ENCODE data around the gene CABP4. TPM values are rescaled to one million over a fixed set of nuclear protein-coding genes. Genes with fewer than 3 reads are reported as not detected.
"Not testable (repeated sequence)": the region's sequence is repeated elsewhere in the genome, so short reads cannot be mapped to it uniquely, and the experiment has no call there.

CABP4 gene
- total RNA-seq, 4 donors from 2014 or later, result 0.67 to 1.9 TPM; not detected in 2

DNA sequence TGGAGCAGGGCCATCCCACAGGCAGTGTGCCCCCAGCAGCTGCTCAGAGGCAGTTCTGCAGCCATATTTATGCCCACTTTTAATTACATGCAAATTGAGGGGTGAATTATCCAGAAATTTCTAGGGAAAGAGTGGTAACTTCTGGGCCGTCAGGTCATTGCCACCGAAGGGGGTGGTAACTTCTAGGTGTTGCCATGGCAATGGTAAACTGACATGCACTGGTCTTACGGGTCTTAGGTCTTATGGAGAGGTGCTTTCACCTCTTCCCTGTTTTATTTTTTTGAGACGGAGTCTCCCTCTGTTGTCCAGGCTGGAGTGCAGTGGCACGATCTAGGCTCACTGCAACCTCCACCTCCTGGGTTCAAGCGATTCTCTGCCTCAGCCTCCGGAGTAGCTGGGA is 17.7 kb downstream of the CABP4 start:
- Histone ChIP-seq H3K4me3 (no peak overlapping the region), H3K4me1 (peaks cover 0 to 6% of the 10 kb centered on the region in 2 donors), H3K27ac (no peak overlapping the region), H3K36me3 (no peaks in the 10 kb centered on the region), H3K27me3 (no peaks in the 10 kb centered on the region), H3K9me3 (no peaks in the 10 kb centered on the region)
- DNase-seq, result no peak
- intact Hi-C loops (cut with DNase I; ENCODE audit: low total_unique reads), result no loop called here
- no peak for TF ChIP-seq POLR2A (IDR thresholded peaks at IDR 0.05)
- TF ChIP-seq, protein P1, sequence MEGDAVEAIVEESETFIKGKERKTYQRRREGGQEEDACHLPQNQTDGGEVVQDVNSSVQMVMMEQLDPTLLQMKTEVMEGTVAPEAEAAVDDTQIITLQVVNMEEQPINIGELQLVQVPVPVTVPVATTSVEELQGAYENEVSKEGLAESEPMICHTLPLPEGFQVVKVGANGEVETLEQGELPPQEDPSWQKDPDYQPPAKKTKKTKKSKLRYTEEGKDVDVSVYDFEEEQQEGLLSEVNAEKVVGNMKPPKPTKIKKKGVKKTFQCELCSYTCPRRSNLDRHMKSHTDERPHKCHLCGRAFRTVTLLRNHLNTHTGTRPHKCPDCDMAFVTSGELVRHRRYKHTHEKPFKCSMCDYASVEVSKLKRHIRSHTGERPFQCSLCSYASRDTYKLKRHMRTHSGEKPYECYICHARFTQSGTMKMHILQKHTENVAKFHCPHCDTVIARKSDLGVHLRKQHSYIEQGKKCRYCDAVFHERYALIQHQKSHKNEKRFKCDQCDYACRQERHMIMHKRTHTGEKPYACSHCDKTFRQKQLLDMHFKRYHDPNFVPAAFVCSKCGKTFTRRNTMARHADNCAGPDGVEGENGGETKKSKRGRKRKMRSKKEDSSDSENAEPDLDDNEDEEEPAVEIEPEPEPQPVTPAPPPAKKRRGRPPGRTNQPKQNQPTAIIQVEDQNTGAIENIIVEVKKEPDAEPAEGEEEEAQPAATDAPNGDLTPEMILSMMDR (IDR thresholded peaks at IDR 0.05), result no peak

DNA sequence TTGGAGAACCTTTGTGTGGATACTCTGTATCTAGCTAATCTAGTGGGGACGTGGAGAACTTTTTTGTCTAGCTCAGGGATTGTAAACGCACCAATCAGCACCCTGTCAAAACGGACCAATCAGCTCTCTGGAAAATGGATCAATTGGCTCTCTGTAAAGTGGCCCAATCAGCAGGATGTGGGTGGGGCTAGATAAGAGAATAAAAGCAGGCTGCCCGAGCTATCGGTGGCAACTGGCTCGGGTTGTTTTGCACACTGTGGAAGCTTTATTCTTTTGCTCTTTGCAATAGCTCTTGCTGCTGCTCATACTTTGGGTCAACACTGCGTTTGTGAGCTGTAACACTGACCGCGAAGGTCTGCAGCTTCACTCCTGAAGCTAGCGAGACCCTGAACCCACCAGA is 21.5 kb downstream of the CABP4 start:
- H3K9me3 ChIP-seq; H3K36me3 ChIP-seq; H3K27ac ChIP-seq; intact Hi-C loops (cut with DNase I; ENCODE audit: low total_unique reads); H3K4me3 ChIP-seq; H3K4me1 ChIP-seq; H3K27me3 ChIP-seq; DNase-seq: not testable (repeated sequence)

DNA sequence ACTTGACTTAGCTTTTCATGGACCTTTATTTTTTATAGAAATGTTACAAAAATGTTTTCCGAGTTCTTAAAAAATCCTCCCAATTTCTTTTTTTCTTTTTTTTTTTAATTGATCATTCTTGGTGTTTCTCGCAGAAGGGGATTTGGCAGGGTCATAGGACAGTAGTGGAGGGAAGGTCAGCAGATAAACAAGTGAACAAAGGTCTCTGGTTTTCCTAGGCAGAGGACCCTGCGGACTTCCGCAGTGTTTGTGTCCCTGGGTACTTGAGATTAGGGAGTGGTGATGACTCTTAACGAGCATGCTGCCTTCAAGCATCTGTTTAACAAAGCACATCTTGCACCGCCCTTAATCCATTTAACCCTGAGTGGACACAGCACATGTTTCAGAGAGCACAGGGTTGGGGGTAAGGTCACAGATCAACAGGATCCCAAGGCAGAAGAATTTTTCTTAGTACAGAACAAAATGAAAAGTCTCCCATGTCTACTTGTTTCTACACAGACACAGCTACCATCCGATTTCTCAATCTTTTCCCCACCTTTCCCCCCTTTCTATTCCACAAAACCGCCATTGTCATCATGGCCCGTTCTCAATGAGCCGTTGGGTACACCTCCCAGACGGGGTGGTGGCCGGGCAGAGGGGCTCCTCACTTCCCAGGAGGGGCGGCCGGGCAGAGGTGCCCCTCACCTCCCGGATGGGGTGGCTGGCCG is 22.3 kb downstream of the CABP4 start:
- H3K4me1 ChIP-seq; H3K4me3 ChIP-seq; H3K27ac ChIP-seq; DNase-seq; H3K27me3 ChIP-seq; H3K9me3 ChIP-seq; H3K36me3 ChIP-seq; intact Hi-C loops (cut with DNase I; ENCODE audit: low total_unique reads): not testable (repeated sequence)

DNA sequence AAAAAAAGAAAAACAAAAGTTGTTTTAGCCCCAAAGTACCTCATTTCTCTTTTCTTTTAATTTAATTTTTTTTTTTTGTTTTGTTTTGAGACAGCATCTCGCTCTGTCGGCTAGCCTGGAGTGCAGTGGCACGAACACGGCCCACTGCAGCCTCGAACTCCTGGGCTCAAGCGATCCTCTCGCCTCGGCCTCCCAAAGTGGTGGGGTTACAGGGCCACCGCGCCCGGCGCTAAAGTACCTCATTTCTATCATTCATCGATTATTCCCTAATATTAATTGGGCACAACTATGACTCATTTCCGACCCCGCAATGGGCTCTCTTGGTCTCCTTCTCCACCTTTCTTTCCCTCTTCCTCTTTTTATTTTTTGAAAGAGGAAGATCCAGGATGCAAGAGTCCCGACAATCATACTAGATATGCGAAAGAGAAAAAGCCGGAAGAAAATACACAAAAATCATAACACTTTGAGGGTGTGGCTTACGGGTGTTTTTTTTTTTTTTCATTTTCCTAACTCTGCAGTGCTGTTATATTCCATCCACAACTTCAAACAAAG is 27.2 kb downstream of the CABP4 start:
- no peaks in the 10 kb centered on the region for H3K9me3 ChIP-seq
- H3K36me3 ChIP-seq, result no peaks in the 10 kb centered on the region
- TF ChIP-seq, protein P1 (IDR thresholded peaks at IDR 0.05), result no peak
- TF ChIP-seq POLR2A (IDR thresholded peaks at IDR 0.05), result no peak
- H3K27ac ChIP-seq, result peak overlapping the region; percentile 86 to 94
- H3K27me3 ChIP-seq, result no peaks in the 10 kb centered on the region
- H3K4me3 ChIP-seq, result peak overlapping the region; percentile 48 to 65
- peaks cover 0 to 5% of the 10 kb centered on the region in 2 donors for H3K4me1 ChIP-seq
- no peak for DNase-seq
- intact Hi-C loops (cut with DNase I; ENCODE audit: low total_unique reads), result no loop called here

DNA sequence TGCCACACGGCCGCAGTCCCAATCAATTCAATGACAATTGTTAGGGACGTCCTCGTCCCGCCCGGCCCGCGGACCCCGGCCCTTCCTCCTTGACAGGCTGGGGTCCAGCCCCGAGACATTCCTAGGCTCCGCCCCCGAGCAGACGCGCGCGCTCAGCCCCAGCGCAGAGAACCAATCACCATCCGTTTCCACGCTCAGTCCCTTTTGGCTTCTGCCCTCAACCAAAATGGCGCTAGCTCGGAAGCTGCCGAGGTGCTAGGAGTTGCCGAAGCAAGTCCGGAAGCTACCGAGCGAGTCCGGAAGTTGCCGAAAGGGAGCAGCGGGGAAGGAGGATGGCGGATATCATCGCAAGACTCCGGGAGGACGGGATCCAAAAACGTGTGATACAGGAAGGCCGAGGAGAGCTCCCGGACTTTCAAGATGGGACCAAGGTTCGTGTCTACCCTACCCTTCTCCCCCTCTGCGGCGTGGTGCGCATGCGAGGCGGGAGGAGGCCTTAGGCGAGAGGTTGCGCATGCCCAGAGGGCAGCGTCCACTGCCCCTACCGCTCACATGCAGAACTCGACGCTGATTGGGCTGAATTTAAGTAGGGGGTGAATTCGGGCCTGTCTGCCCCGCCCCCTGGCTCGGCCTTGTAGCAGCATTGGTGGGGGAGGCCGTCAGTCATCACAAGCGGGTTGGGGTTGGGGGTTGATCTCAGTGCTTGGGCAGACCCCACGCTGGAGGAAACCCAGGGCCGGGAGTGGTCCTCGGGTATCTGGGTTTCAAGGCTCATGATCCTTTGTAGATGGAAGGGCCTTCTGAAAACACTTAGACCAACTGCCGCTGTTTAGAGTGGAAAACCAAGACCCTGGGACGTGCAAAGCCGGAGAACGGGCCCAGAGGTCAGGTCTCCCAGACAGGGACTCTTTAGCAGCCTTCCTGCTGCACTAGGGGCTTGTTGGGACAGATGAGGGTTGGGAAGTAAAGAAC is 28.0 kb downstream of the CABP4 start, which contains the start of gene AIP:
Gene AIP (plus strand): TSS at position 200 of the 972 bp plus-strand sequence. CDS start 133 bp downstream, at position 333.
- Histone ChIP-seq H3K9me3 (no peaks in the 10 kb centered on the region), H3K27me3 (no peaks in the 10 kb centered on the region), H3K27ac (peak within 1 kb of the TSS; percentile 86 to 94), H3K36me3 (no peaks in the 10 kb centered on the region), H3K4me1 (peaks cover 0 to 5% of the 10 kb centered on the region in 2 donors), H3K4me3 (peak within 1 kb of the TSS; percentile 48 to 65)
- peak; percentile 97 to 98 for DNase-seq
- TF ChIP-seq, protein P1 (IDR thresholded peaks at IDR 0.05), result peak in 2 of 4 experiments; percentile 19 to 43
- TF ChIP-seq POLR2A (IDR thresholded peaks at IDR 0.05), result peak; percentile 43 to 63
- intact Hi-C loops (cut with DNase I; ENCODE audit: low total_unique reads), result no loop called here

Data from uterus (tissue), 4 donors.